GM18505 (cell line): ENCODE measurements around the gene TTC32.

Source experiments
- ATAC-seq: cut with Tn5 transposase; IDR thresholded peaks from one replicate; pipeline ENCODE4 v1.9.1; 2021; ENCODE audit not compliant: unreplicated experiment
- POLR2A ChIP-seq: IDR thresholded peaks from 4 replicates; pipeline ENCODE4 v1.6.1; 2011; ENCODE audit warnings: borderline replicate concordance; ENCODE audit not compliant: insufficient read depth, insufficient read length; ENCODE audit errors: extremely low read depth

TTC32 gene

DNA sequence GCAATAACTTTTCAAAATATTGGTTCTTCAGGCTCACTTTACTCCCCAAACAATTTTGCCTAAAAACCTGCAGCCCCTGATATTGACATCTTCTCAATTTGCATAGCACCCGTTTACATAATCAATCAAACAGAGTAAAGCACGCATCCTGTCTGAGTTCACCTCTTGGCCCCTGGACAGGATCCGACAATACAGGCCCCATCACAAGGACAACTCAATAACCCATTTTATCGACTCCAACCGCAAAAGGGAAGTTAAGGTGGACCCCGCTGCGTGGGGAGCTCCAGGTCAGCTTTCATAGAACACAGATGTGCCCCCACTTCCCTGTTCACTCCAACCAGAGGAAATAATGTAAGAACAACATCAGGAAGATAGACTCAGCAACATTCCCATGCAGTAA is 44.7 kb downstream of the TTC32 start:
- TF ChIP-seq POLR2A: no peak
- ATAC-seq: no peak

DNA sequence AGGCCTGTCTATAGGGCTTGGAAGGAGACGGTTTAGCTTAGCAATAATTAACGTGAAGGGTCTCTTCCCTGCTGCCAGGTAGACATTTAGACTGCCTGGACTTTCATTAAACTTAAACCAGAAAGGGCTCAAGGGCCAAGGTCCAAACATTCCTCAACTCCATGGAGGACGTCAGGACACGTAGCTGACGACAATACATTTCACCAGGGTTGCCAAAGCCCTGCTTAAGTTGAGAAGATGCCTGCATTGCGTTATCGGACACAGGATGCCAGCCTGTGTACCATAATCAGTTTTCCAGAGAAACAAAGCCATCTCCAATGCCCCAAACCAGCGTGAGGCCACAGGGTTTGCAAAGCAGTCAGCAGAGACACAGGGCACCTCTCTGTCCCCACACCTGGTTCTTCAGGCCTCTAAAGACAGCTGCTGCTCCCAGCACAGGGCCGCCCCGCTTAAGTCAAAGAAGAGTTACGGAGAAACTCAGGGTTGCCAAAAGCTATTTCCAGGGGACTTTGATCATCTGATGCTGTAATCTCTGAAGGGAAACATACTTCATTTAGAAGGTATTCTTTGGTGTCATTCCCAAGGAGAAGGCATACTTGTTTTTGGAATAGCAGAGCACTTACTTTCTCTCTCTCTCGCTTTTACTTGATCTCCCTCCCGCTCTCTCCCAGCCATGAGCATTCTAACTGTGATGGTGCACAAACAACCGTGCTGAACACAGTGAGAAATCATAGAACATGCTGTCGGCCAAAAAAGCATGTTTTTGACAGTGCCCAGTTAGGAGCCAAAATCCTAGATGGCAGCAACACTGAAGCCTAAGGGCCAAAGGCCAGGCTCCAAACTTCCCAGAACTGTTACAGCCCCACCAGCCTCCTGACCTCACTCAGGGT is 46.0 kb downstream of the TTC32 start:
- no peak for ATAC-seq
- no peak for TF ChIP-seq POLR2A

DNA sequence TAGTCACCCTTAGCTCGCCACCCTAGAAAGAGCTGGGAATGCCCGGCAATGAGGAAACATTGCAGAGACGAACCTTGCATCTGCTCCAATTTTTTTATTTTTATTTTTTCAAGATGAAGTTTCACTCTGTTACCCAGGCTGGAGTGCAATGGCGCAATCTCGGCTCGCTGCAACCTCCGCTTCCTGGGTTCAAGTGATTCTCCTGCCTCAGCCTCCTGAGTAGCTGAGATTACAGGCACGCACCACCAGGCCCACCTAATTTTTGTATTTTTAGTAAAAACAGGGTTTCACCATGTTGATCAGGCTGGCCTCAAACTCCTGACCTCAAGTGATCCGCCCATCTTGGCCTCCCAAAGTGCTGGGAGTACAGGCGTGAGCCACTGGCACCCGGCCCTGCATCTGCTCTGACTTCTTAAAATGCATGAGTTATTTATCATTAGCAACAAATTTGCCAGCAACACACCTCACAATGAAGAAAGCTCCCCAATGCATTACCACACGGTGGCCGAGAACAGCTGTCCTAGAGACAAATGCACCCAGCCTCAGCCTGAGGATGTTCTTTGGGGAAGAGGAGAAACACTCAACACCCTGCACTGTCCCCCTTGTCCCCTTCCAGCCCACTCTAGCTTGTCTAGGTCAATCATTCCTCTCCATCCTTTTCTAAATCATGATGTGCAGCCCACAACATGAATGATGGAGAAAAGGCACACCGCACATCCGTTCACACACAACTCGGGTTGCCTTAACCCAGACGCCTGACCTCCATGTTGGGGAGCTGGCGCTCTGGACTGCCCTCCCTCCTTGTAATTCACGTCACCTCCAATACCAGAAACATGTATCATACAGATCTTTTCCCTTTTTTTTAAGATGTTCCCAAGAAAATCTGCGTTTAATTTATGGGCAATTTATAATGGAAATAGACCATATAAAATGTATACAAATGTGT is 46.9 kb downstream of the TTC32 start:
- no peak for TF ChIP-seq POLR2A

GRCh38 chr2:19851116-19851695 is 50.6 kb downstream of the TTC32 start:
- no peak for TF ChIP-seq POLR2A
- no peak for ATAC-seq

More for the DNA sequence above, 46.9 kb downstream of the TTC32 start:
- ATAC-seq: no peak

DNA sequence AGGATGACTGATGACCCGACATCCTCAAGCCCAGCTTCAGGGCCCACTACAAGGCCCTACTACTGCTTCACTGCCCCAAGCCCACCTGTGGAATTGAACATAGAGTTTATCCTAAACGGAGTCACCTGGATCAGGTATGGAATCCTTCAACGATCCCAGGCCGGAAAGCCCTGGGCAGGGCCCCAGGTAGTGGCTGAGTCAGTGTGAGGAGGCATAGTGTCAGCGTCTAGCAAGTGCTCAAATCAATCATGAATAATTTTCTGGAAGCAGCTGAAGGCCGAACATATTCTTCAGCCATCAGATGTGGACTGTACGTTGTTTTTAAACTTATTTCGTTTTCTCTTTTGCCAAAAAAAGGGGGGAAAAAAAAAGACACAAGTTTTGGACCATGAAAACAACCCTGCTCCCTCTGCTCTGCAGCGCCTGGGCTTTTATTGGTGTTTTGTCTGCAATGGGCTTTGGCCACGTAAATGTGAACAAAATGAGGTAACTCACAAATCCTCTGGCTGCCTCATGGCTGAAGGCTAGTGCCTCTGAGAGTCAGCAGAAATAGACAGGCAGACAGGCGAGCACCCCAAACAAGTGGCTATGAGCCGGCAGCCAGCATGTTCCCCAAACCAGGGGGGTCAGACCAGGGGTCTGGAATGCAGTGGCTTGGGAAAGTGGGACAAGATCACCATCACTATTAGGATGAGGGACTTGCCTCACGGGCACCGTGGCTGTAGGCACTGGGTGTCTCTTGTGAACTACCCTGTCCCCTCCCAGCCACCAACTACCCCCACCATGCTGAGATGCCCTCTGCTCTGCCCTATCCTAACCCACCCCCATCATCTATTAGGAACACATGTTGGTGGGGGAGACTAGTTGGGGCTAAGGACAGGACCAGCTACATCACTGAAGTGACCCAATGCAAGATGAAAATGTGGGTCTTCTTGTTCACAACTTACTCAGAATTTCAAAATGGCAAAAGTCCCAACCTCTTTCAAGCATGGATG is 51.4 kb downstream of the TTC32 start:
- ATAC-seq: no peak
- TF ChIP-seq POLR2A: no peak

DNA sequence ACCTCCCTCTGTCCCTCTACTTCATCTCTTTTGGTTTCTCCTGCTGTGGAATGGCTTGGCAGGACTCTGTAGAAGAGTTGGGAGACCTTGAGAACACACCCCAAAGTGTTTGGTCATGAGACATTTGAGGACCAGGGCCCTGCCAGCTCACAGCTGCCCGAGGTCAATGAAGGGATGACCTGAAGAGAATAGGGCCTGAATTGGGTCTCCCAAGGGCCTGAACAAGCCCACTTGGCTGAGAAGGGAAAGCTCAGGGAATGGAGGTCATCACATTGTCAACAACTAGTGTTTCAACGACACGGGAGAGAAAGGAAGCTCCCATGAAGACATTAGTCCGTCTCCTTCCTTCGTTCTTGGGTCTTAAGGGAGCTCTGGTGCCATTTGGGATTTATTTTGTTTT is 52.8 kb downstream of the TTC32 start:
- no peak for ATAC-seq
- TF ChIP-seq POLR2A: no peak

- no peak for TF ChIP-seq POLR2A
- no peak for ATAC-seq
These were observed 53.6 kb downstream of the TTC32 start for GRCh38 chr2:19848029-19848750.

DNA sequence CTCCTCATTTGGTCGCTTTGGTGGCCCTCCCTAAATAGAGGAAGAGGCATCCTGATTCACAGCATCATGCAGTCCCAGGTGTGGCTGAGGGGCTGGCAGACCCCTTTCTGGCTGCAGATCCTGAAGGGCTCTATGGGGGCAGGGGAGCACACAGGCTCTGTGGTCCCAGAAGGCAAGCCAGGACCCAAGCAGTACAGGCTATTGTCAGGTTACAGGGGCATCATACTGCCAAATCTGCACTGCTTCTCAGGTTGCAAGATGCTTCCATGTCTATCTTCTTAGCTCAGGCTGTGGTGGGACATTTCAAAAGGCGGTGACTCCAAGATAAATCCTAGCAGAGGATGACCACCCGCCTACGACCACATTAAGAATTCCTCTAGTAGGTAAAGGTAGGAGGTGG is 54.3 kb downstream of the TTC32 start:
- TF ChIP-seq POLR2A: no peak
- ATAC-seq: no peak
